Pancreas (tissue), 10 donors: ENCODE data around the gene MAP3K4. TPM values are rescaled to one million over a fixed set of nuclear protein-coding genes. Genes with fewer than 3 reads are reported as not detected.

Experiments
- ATAC-seq, 4 donors: fragments of 200-7000 bp; cut with Tn5 transposase; one replicate each; pipeline versions ENCODE4 v1.8.0 to v1.9.1; 2020; ENCODE audit warnings: mild to moderate bottlenecking in 4 of 4, moderate library complexity in 4 of 4
- DNase-seq, 6 donors: peaks; one replicate each; pipeline ENCODE4 v3.0.0-alpha.2; 2020
- FAIRE-seq: peaks from 2 replicates; lab custom pipeline; 2012; peaks lifted over from hg19 to GRCh38; lab: Jason Lieb, UNC
- H3K27ac ChIP-seq, 4 donors: fragments of 200-600 bp; sonication (generic); 1 replicate in 3 of 4; 2 replicates in 1 of 4; pipeline versions ENCODE4 v1.5.0 to v1.8.0; 2020
- H3K27me3 ChIP-seq, 4 donors: fragments of 200-600 bp; one replicate each; pipeline ENCODE4 v1.8.0; 2021
- H3K36me3 ChIP-seq, 3 donors: fragments of 200-600 bp; sonication (generic) in 1 of 3; one replicate each; pipeline versions ENCODE4 v1.5.0 to v1.8.0; 2020 to 2021
- H3K4me1 ChIP-seq, 3 donors: fragments of 200-600 bp; one replicate each; pipeline ENCODE4 v1.8.0; 2021
- H3K4me3 ChIP-seq, 4 donors: fragments of 200-600 bp; sonication (generic) in 2 of 4; one replicate each; pipeline versions ENCODE4 v1.5.0 to v1.8.0; 2020 to 2021
- H3K9me3 ChIP-seq, 4 donors: fragments of 200-600 bp; one replicate each; pipeline ENCODE4 v1.8.0; 2021
- CTCF ChIP-seq, 4 donors: fragments of 200-600 bp; sonication (generic) in 3 of 4; IDR thresholded peaks; one replicate each; pipeline versions ENCODE4 v1.5.0 to v1.8.0; 2021; ENCODE audit warnings: antibody characterized with exemption in 4 of 4
- WGBS, 2 donors: extraction: QIAGEN DNeasy Blood & Tissue Kit; methylation state at CpG; one replicate each; pipeline ENCODE4 v1.1.7; 2013; 5-methylcytosine and 5-hydroxymethylcytosine counted together
- intact Hi-C, 3 donors: fragments of 100-400 bp; cut with DNase I; formaldehyde crosslinking; loops; one replicate each; pipeline versions ENCODE4 v1.11.1 to v1.14.2; 2022
- polyA plus RNA-seq, 2 donors: library from polyadenylated mRNA; stranded (reverse); fragments of 200-250 nt; gene quantifications; one replicate each; pipeline ENCODE4 v1.2.3, GENCODE V29; 2013
- total RNA-seq, 6 donors: library from RNA; stranded (reverse); fragmentation: NEBNext Ultra II Directional in 4 of 6; extraction: Animal tissue kit (Norgen Biotek cat#: 25700) in 4 of 6; gene quantifications; one replicate each; pipeline versions ENCODE4 v1.2.1 to v1.2.4, GENCODE V29; 2021 to 2023
- donor health status: healthy with polysubstance abuse.
- donor health status: DM: no; HTN: no; CAD: no; lungs with moderate emphysema.
- donor health status: DM: no; HTN: no; CAD: no.
- donor health status: control.
- donor health status: control.
- donor health status: Bipolar disorder and iron deficiency.
- donor health status: DM: yes; HTN: yes; CAD: no.
- donor health status: DM: no; HTN: no; CAD: no.
- donor health status: DM: no; HTN: no; CAD: no.
- donor health status: DM: yes; HTN: yes; CAD: no.

Gene MAP3K4
- total and polyA plus RNA-seq, 8 donors: 10.8 to 32.0 (median 25.3) TPM

- Histone ChIP-seq H3K36me3 (no peaks in the 10 kb centered on the region), H3K9me3 (no peaks in the 10 kb centered on the region), H3K4me3 (no peak overlapping the region), H3K27me3 (no peaks in the 10 kb centered on the region), H3K27ac (no peak overlapping the region), H3K4me1 (no peaks in the 10 kb centered on the region)
- no peak for TF ChIP-seq CTCF (IDR thresholded peaks at IDR 0.05)
- peak in 1 of 4 donors; percentile 11 for ATAC-seq
- DNase-seq: peak in 1 of 6 donors; percentile 52
- WGBS, 2 donors: 89 to 93% methylated on average over 10 of the region's 10 CpGs
- intact Hi-C loops: loop anchor here in 1 of 3 donors (10.0 kb wide), 1 partner anchor 221 kb away; no protein-coding TSS in a partner anchor
- FAIRE-seq: no peak
Observed at GRCh38 chr6:161153725-161154124, 162.2 kb downstream of the MAP3K4 start.

GRCh38 chr6:161154796-161155335, 163.3 kb downstream of the MAP3K4 start:
- no peaks in the 10 kb centered on the region for H3K9me3 ChIP-seq
- FAIRE-seq: no peak
- no peaks in the 10 kb centered on the region for H3K27me3 ChIP-seq
- WGBS, 2 donors: 86 to 90% methylated on average over 13 of the region's 13 CpGs
- TF ChIP-seq CTCF (IDR thresholded peaks at IDR 0.05): no peak
- H3K4me1 ChIP-seq: no peaks in the 10 kb centered on the region
- intact Hi-C loops: loop anchor here in 1 of 3 donors (10.0 kb wide), 1 partner anchor 220 kb away; no protein-coding TSS in a partner anchor
- H3K4me3 ChIP-seq: no peak overlapping the region
- DNase-seq: no peak
- no peak for ATAC-seq
- no peak overlapping the region for H3K27ac ChIP-seq
- no peaks in the 10 kb centered on the region for H3K36me3 ChIP-seq

DNA sequence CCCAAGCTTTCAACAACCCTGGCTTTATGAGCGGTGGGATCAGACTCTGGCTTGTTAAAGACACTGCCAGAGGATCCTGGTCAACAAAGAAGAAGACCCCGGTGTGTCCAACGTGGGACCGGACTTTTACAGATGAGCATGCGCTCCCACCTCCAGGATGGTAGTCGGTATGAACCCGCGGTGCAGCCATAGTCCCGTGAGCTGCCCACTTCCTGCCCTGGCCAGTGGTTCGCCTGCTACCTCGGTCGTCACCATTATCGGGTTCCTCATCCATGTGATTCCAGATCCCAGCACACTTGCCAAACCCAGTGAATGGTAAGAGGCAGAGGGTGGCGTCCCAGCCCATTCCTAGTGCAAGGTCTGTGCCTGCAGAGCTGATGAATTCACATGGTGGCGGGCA, 169.6 kb downstream of the MAP3K4 start:
- no peak for TF ChIP-seq CTCF (IDR thresholded peaks at IDR 0.05)
- Histone ChIP-seq H3K4me1 (no peaks in the 10 kb centered on the region), H3K36me3 (no peaks in the 10 kb centered on the region), H3K4me3 (no peak overlapping the region), H3K27ac (no peak overlapping the region), H3K9me3 (no peaks in the 10 kb centered on the region), H3K27me3 (no peaks in the 10 kb centered on the region)
- no peak for ATAC-seq
- intact Hi-C loops: no loop called here
- 96 to 97% methylated on average over 15 of the region's 15 CpGs for WGBS, 2 donors
- FAIRE-seq: no peak
- DNase-seq: no peak

GRCh38 chr6:161161889-161162624, 170.5 kb downstream of the MAP3K4 start:
- FAIRE-seq: no peak

More at GRCh38 chr6:161161889-161162624, 170.5 kb downstream of the MAP3K4 start:
- Histone ChIP-seq H3K27ac (no peak overlapping the region), H3K9me3 (no peaks in the 10 kb centered on the region), H3K4me1 (no peaks in the 10 kb centered on the region), H3K4me3 (no peak overlapping the region), H3K36me3 (no peaks in the 10 kb centered on the region), H3K27me3 (no peaks in the 10 kb centered on the region)
- peak in 2 of 4 donors; percentile 45 to 48 for ATAC-seq
- no peak for TF ChIP-seq CTCF (IDR thresholded peaks at IDR 0.05)
- intact Hi-C loops: no loop called here
- WGBS, 2 donors: 89 to 93% methylated on average over 16 of the region's 16 CpGs
- DNase-seq: no peak
